Measurements from ENCODE around the gene PCDHAC1. TPM values are rescaled to one million over a fixed set of nuclear protein-coding genes. Genes with fewer than 3 reads are reported as not detected.
A peak's percentile ranks its signal among the peaks of the same experiment; 100 is the strongest.

Gene PCDHAC1
- total and polyA plus RNA-seq, 2 of the 4 experiments (the other 2 are of a cell fraction) = under 0.01 TPM; not detected in 1

- no peak overlapping the region for H2AFZ ChIP-seq (replicated peaks; ENCODE audit: low read length, poor library complexity)
- no peak overlapping the region for H2BK5ac ChIP-seq (ENCODE audit: low read depth, low read length, poor library complexity, severe bottlenecking)
- H3K4me3 ChIP-seq (ENCODE audit: insufficient read depth, low read depth, low read length) = no peak overlapping the region
- H3K14ac ChIP-seq (replicated peaks; ENCODE audit: low read depth, low read length) = no peak overlapping the region
- no peak for ATAC-seq (ENCODE audit: low read depth)
- BruUV-seq (replicated peaks) = no TSS peak
- in situ Hi-C loops (cut with MboI; ENCODE audit: low sequenced_read_pairs) (no loop called here), dilution Hi-C loops (cut with HindIII; ENCODE audit: low sequenced_read_pairs, unreplicated experiment) (no loop called here), intact Hi-C loops (cut with micrococcal nuclease) (no loop called here)
- H3K23ac ChIP-seq (ENCODE audit: low read depth, low read length) = no peak overlapping the region
- H3K79me1 ChIP-seq (ENCODE audit: low read depth in 1 of 2, low read length in 2 of 2) = no peaks in the 10 kb centered on the region
- H4K8ac ChIP-seq (ENCODE audit: low read depth in 2 of 2, low read length in 2 of 2) = no peak overlapping the region
- TF ChIP-seq MAZ (IDR thresholded peaks at IDR 0.05; ENCODE audit: borderline replicate concordance, low read depth, low read length) (no peak), CEBPB (IDR thresholded peaks at IDR 0.05; ENCODE audit: low read depth, low read length) (peak; percentile 63)
- H2BK120ac ChIP-seq (ENCODE audit: low read depth, low read length) = no peak overlapping the region
- no peak overlapping the region for H3K27ac ChIP-seq (ENCODE audit: insufficient read depth, low read length)
- no CpG with 5 or more reads among the region's 1 CpG for WGBS, 2 experiments (ENCODE audit: extremely low coverage in 2 of 2, insufficient read length in 1 of 2)
- CTCF ChIA-PET = no interaction called here
- no peak overlapping the region for H2BK15ac ChIP-seq (ENCODE audit: low read depth, low read length)
- POLR2A ChIA-PET (ENCODE audit: unreplicated experiment) = no interaction called here
- H2AK5ac ChIP-seq (ENCODE audit: low read depth, low read length) = no peak overlapping the region
- no peaks in the 10 kb centered on the region for H3K36me3 ChIP-seq (ENCODE audit: control insufficient read depth, insufficient read depth, low read length)
- H3K4ac ChIP-seq (ENCODE audit: low read depth, low read length) = no peak overlapping the region
- H2BK20ac ChIP-seq (ENCODE audit: low read depth, low read length) = no peak overlapping the region
- no peak overlapping the region for H2AK9ac ChIP-seq (replicated peaks; ENCODE audit: low read depth, low read length, poor library complexity)
- H4K91ac ChIP-seq (ENCODE audit: insufficient read depth, low read depth, low read length) = no peak overlapping the region
- DNase-seq = no peak
- H3K9me1 ChIP-seq (ENCODE audit: insufficient read depth, low read length) = no peaks in the 10 kb centered on the region
- no peak overlapping the region for H3K9ac ChIP-seq (ENCODE audit: low read depth, low read length)
- no peak overlapping the region for H3K56ac ChIP-seq (ENCODE audit: extremely low read depth, insufficient read depth, low read length)
- H3K4me1 ChIP-seq (ENCODE audit: control insufficient read depth, insufficient read depth, low read length) = no peaks in the 10 kb centered on the region
- peaks cover 17% of the 10 kb centered on the region for H3K9me3 ChIP-seq (ENCODE audit: control insufficient read depth, insufficient read depth, low read length)
- H3K4me2 ChIP-seq (ENCODE audit: low read depth, low read length) = no peak overlapping the region
- H4K20me1 ChIP-seq (ENCODE audit: insufficient read depth, low read length) = no peaks in the 10 kb centered on the region
- no peaks in the 10 kb centered on the region for H3K27me3 ChIP-seq (ENCODE audit: control insufficient read depth, insufficient read depth, low read length)
- H3K18ac ChIP-seq (ENCODE audit: low read depth, low read length) = no peak overlapping the region
- no peak overlapping the region for H4K5ac ChIP-seq (ENCODE audit: low read depth, low read length)
Measured at GRCh38 chr5:140962190-140962589, 36.1 kb downstream of the PCDHAC1 start.

All from IMR-90 (cell line).